A549 (cell line): Measurements from ENCODE around the gene PLA1A. TPM values are rescaled to one million over a fixed set of nuclear protein-coding genes. Genes with fewer than 3 reads are reported as not detected.

Experiments
- ATAC-seq, 2 experiments: fragments of 200-7000 bp in 1 of 2; fragments of >200 bp in 1 of 2; cut with Nextera tagmentation in 1 of 2; cut with Tn5 transposase in 1 of 2; 3 replicates each; pipeline versions ENCODE4 v1.8.0 to v1.9.1; 2018 to 2020; ENCODE audit warnings: mild to moderate bottlenecking in 1 of 2, moderate library complexity in 1 of 2
- CTCF ChIA-PET: fragments of 300-600 bp; sonication (Branson Sonifier 250); formaldehyde crosslinking; extraction: SDS; loops from one replicate; lab custom pipeline; 2021; ENCODE audit warnings: antibody characterized with exemption, inconsistent platforms; lab: Yijun Ruan, JAX
- POLR2A ChIA-PET: fragments of 350-600 bp; formaldehyde crosslinking; extraction: SDS; loops from one replicate; lab custom pipeline; 2021; ENCODE audit warnings: antibody characterized with exemption, inconsistent platforms; lab: Yijun Ruan, JAX
- DNase-seq, 2 experiments: peaks; one replicate each; pipeline versions ENCODE4 v3.0.0 to v3.0.0-alpha.2; 2011 to 2016; ENCODE audit warnings: low read depth in 1 of 2, low spot score in 1 of 2
- FAIRE-seq: peaks from 2 replicates; lab custom pipeline; 2011; peaks lifted over from hg19 to GRCh38; lab: Jason Lieb, UNC
- H3K27ac ChIP-seq, 2 experiments: fragments of >200 bp; sonication (Bioruptor Twin); formaldehyde crosslinking; 3 replicates each; pipeline ENCODE4 v1.5.1; 2016 to 2017
- H3K4me1 ChIP-seq: fragments of >200 bp; sonication (Bioruptor Twin); formaldehyde crosslinking; 3 replicates; pipeline ENCODE4 v1.6.1; 2016
- H3K4me2 ChIP-seq: fragments of >200 bp; sonication (Bioruptor Twin); formaldehyde crosslinking; 3 replicates; pipeline ENCODE4 v1.6.1; 2016
- H3K4me3 ChIP-seq: fragments of >200 bp; sonication (Bioruptor Twin); formaldehyde crosslinking; 3 replicates; pipeline ENCODE4 v1.5.1; 2016
- H3K9me3 ChIP-seq: fragments of >200 bp; sonication (Bioruptor Twin); formaldehyde crosslinking; 3 replicates; pipeline ENCODE4 v1.6.1; 2016
- CBX8 ChIP-seq: fragments of 200-600 bp; sonication (generic); IDR thresholded peaks from 2 replicates; pipeline ENCODE4 v1.6.1; 2016
- FOSL2 ChIP-seq, 2 experiments: fragments of 450-650 bp in 1 of 2; fragments of >200 bp in 1 of 2; sonication (Bioruptor Twin) in 1 of 2; formaldehyde crosslinking; IDR thresholded peaks; 2 replicates each; pipeline versions ENCODE4 v1.5.0 to v1.6.1; 2016 to 2020; ENCODE audit warnings: mild to moderate bottlenecking in 1 of 2, moderate library complexity in 1 of 2
- FOXS1 ChIP-seq: fragments of 250-450 bp; sonication (Bioruptor Pico); IDR thresholded peaks from 2 replicates; pipeline ENCODE4 v1.5.0; 2020; ENCODE audit warnings: mild to moderate bottlenecking, moderate library complexity
- HEYL ChIP-seq: fragments of 250-450 bp; sonication (Bioruptor Pico); IDR thresholded peaks from 2 replicates; pipeline ENCODE4 v1.8.0; 2021; ENCODE audit warnings: mild to moderate bottlenecking, moderate library complexity
- JUNB ChIP-seq: fragments of >200 bp; sonication (Bioruptor Twin); formaldehyde crosslinking; IDR thresholded peaks from 2 replicates; pipeline ENCODE4 v1.6.1; 2016
- NFE2L2 ChIP-seq: fragments of 150-350 bp; conservative IDR thresholded peaks from 2 replicates; pipeline ENCODE4 v1.6.1; 2014; ENCODE audit warnings: low read length
- NR3C1 ChIP-seq: fragments of >200 bp; sonication (Bioruptor Twin); formaldehyde crosslinking; IDR thresholded peaks from 3 replicates; pipeline ENCODE4 v1.6.1; 2017
- RCOR1 ChIP-seq: fragments of 150-350 bp; IDR thresholded peaks from 2 replicates; pipeline ENCODE4 v1.6.1; 2014; ENCODE audit warnings: antibody characterized with exemption, low read length, low read depth
- RNF2 ChIP-seq: fragments of 200-600 bp; sonication (generic); IDR thresholded peaks from 2 replicates; pipeline ENCODE4 v1.6.1; 2016; ENCODE audit warnings: low read depth, mild to moderate bottlenecking, antibody characterized with exemption, moderate library complexity, borderline replicate concordance
- SREBF2 ChIP-seq: fragments of 450-650 bp; IDR thresholded peaks from 2 replicates; pipeline ENCODE4 v1.6.1; 2014; ENCODE audit warnings: mild to moderate bottlenecking, moderate library complexity
- ZC3H11A ChIP-seq: fragments of 450-650 bp; IDR thresholded peaks from 2 replicates; pipeline ENCODE4 v1.6.1; 2014; ENCODE audit warnings: antibody characterized with exemption, mild to moderate bottlenecking
- WGBS: methylation state at CpG from one replicate; pipeline ENCODE4 v1.1.6; 2017; ENCODE audit errors: missing lambda C conversion rate; 5-methylcytosine and 5-hydroxymethylcytosine counted together
- polyA plus RNA-seq, 4 experiments: library from polyadenylated mRNA; depleted of rRNA in 3 of 4; stranded (reverse); fragments of >200 nt; fragmentation: RNase III in 1 of 4; extraction: RNeasy Plus Mini Kit Qiagen cat#74134 plus additional on column Dnase treatment in 1 of 4; gene quantifications; 2 replicates in 3 of 4; 3 replicates in 1 of 4; pipeline ENCODE4 v1.2.3, GENCODE V29; 2011 to 2017
- TF ChIP-seq, protein P1 (sequence below): fragments of 250-450 bp; sonication (Bioruptor Pico); IDR thresholded peaks from 2 replicates; pipeline ENCODE4 v1.5.0; 2020; ENCODE audit warnings: low read depth, mild to moderate bottlenecking, moderate library complexity
- TF ChIP-seq, protein P2 (sequence below): IDR thresholded peaks from 2 replicates; pipeline ENCODE4 v1.6.1; 2012; ENCODE audit warnings: low read depth, borderline replicate concordance
- TF ChIP-seq, protein P3 (sequence below): fragments of >200 bp; sonication (Bioruptor Twin); formaldehyde crosslinking; IDR thresholded peaks from 3 replicates; pipeline ENCODE4 v1.6.1; 2016
- TF ChIP-seq, protein P4 (sequence below): fragments of >200 bp; sonication (Bioruptor Twin); formaldehyde crosslinking; IDR thresholded peaks from 3 replicates; pipeline ENCODE4 v1.5.1; 2016
- TF ChIP-seq, protein P5 (sequence below): fragments of 200-600 bp; sonication (generic); IDR thresholded peaks from 2 replicates; pipeline ENCODE4 v1.6.1; 2016; ENCODE audit warnings: antibody characterized with exemption, mild to moderate bottlenecking, moderate library complexity
- TF ChIP-seq, protein P6 (sequence below): fragments of >200 bp; sonication (Bioruptor Twin); formaldehyde crosslinking; IDR thresholded peaks from 2 replicates; pipeline ENCODE4 v1.6.1; 2016

PLA1A gene
- polyA plus RNA-seq, 2 of the 4 experiments (the other 2 are of a cell fraction): 0.17 to 0.18 TPM

DNA sequence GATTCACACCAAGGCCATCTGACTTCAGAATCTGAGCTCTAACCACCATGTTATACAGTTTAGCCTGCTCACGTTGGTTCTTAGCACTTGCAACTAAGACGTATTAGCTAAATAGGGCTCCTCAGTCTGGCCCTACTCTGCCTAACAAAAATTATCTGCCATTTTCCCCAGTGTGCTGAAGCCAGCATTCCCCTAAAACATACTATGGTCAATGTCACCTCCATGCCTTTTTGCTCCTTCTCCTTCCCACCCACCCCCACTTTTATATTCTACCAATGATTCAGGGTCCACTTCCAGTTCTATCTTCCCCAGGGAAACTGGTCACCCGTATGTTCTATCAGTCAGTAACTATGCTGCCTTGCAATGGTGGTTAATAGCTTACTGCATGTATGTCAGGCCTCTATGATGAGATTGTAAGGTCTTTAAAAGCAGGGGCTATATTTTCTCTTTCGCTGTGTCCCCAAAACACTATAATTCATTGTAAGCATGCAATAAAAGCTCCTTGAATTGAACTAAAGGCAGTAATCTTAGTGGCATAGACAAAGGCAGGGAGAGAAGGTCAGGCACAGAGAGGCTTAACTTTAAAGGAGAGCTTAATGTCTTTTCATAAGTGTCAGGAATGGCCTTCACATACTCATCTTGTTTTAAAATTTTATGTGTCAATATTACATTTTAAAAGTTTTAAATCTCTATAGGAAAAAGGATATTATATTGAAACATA, 39.4 kb downstream of the PLA1A start:
- WGBS: 93% methylated on average over 4 of the region's 4 CpGs
- ChIA-PET CTCF (interaction anchor here (0.6 to 1.8 kb wide), 4 partner anchors 9 to 44 kb away, joined by 3 to 5 read pairs (median 4); no protein-coding TSS in a partner anchor), POLR2A (no interaction called here)
- DNase-seq (no peak), ATAC-seq (no peak), FAIRE-seq (no peak)
- no peaks in the 10 kb centered on the region for H3K9me3 ChIP-seq
- peak overlapping the region; percentile 51 to 78; a peak in 5 of 6 replicates for H3K27ac ChIP-seq
- TF ChIP-seq HEYL (CRISPR knock-in tag) (no peak), RCOR1 (no peak), NR3C1 (no peak), JUNB (no peak), FOXS1 (CRISPR knock-in tag) (no peak), CBX8 (no peak)
- TF ChIP-seq, protein P1, sequence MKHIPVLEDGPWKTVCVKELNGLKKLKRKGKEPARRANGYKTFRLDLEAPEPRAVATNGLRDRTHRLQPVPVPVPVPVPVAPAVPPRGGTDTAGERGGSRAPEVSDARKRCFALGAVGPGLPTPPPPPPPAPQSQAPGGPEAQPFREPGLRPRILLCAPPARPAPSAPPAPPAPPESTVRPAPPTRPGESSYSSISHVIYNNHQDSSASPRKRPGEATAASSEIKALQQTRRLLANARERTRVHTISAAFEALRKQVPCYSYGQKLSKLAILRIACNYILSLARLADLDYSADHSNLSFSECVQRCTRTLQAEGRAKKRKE (CRISPR knock-in tag): no peak
- TF ChIP-seq, protein P2, sequence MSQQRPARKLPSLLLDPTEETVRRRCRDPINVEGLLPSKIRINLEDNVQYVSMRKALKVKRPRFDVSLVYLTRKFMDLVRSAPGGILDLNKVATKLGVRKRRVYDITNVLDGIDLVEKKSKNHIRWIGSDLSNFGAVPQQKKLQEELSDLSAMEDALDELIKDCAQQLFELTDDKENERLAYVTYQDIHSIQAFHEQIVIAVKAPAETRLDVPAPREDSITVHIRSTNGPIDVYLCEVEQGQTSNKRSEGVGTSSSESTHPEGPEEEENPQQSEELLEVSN: no peak
- peaks cover 33% of the 10 kb centered on the region for H3K4me1 ChIP-seq
- H3K4me3 ChIP-seq: no peak overlapping the region
- H3K4me2 ChIP-seq: peak overlapping the region; percentile 43

DNA sequence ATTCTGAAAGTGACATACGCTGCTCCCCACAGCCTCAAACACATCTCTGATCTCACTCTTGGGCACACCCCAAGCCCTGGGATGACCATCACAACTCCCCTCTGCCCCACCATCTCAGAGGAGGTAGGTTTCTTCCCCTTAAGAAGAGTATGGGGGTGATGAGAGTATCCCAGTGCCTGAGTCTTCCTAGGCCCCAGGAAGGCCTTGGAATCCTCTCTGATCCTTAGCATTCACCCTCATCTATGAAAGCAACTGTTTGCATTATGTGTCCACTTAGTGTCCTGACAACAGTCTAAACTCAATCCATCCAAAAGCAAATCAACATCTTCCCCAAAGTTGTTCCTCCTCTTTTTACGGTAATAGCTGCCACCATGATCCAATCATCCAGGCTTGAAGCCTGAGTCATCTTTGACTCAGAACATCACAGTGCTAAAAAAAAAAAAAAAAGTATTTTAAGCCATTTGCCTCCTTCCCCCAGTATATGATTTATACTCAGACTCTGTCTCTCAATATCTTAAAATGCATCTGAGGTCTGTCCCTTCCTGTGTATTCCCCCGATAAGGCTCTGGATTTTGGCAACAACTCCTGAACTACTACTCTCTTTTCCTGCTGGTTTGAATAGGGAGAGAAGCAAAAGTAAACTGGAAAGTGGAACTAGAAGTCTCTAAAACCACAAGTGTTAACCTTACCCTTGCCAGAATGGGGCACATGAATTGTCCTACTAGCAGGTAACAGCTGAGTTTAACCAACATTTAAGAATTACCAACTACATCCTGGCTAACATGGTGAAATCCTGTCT, 40.2 kb downstream of the PLA1A start:
- DNase-seq (peak in 1 of 2 experiments; percentile 54), FAIRE-seq (no peak), ATAC-seq (peak; percentile 63 to 79; a peak in 5 of 6 replicates)
- H3K4me1 ChIP-seq: peaks cover 39% of the 10 kb centered on the region
- TF ChIP-seq, protein P1 (CRISPR knock-in tag): no peak
- no peak for TF ChIP-seq FOSL2 (IDR thresholded peaks at IDR 0.05)
- TF ChIP-seq FOSL2 (CRISPR knock-in tag; IDR thresholded peaks at IDR 0.05): peak; percentile 38; the same call in 1 of the 2 replicates
- peak; percentile 53 for TF ChIP-seq JUNB
- no peak overlapping the region for H3K4me3 ChIP-seq
- CTCF ChIA-PET: interaction anchor here (1.8 kb wide), 1 partner anchor 43 kb away, joined by 5 read pairs; no protein-coding TSS in a partner anchor
- H3K4me2 ChIP-seq: peak overlapping the region; percentile 43
- H3K27ac ChIP-seq: peak overlapping the region; percentile 51 to 78
- WGBS: 65% methylated on average over 3 of the region's 3 CpGs
- no peaks in the 10 kb centered on the region for H3K9me3 ChIP-seq
- POLR2A ChIA-PET: no interaction called here

DNA sequence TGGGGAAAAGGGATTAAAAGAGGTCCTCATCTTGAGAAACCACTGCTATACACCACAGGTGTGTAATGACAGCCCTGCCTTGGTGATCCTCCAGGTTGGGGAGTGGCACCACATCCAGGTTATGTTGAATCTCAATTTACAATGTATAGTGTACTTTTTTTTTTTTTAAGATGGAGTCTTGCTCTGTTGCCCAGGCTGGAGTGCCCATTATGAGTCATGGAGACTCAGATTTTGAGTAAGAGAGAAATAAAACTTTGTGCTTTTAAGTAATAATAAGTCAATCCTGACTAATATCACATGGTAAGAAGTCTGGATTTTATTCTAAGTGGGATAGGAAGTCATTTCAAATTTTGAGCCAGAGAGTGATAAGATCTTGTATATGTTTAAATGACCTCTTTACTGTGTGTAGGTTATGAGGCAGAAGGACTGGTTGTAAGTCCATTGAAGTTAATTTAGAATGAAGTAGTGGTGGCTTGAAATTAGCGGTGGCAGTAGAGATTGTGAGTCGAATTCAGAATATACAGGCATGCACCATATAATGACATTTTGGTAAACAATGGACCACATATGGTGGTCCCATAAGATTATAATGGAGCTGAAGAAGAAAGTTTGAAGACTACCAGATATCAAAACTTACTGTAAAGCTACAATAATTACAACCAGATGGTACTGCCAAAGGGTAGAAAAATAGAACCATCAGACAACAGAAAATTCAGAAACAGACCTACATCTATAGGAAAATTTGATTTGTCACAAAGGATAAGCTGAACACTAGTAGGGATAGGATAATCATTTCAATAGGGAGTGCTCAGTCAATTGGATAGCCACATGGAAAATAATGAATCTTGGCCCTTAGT, 42.0 kb downstream of the PLA1A start:
- 74% methylated on average over 2 of the region's 2 CpGs for WGBS
- POLR2A ChIA-PET: no interaction called here
- Histone ChIP-seq H3K4me1 (peaks cover 54% of the 10 kb centered on the region), H3K4me2 (no peak overlapping the region), H3K27ac (peak overlapping the region; percentile 25 to 44; a peak in 3 of 6 replicates), H3K4me3 (no peak overlapping the region), H3K9me3 (no peaks in the 10 kb centered on the region)
- ATAC-seq (no peak), DNase-seq (no peak), FAIRE-seq (no peak)
- CTCF ChIA-PET: no interaction called here
- no peak for TF ChIP-seq NFE2L2
- no peak for TF ChIP-seq NR3C1
- TF ChIP-seq, protein P3, sequence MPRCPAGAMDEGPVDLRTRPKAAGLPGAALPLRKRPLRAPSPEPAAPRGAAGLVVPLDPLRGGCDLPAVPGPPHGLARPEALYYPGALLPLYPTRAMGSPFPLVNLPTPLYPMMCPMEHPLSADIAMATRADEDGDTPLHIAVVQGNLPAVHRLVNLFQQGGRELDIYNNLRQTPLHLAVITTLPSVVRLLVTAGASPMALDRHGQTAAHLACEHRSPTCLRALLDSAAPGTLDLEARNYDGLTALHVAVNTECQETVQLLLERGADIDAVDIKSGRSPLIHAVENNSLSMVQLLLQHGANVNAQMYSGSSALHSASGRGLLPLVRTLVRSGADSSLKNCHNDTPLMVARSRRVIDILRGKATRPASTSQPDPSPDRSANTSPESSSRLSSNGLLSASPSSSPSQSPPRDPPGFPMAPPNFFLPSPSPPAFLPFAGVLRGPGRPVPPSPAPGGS: no peak
- TF ChIP-seq, protein P4, sequence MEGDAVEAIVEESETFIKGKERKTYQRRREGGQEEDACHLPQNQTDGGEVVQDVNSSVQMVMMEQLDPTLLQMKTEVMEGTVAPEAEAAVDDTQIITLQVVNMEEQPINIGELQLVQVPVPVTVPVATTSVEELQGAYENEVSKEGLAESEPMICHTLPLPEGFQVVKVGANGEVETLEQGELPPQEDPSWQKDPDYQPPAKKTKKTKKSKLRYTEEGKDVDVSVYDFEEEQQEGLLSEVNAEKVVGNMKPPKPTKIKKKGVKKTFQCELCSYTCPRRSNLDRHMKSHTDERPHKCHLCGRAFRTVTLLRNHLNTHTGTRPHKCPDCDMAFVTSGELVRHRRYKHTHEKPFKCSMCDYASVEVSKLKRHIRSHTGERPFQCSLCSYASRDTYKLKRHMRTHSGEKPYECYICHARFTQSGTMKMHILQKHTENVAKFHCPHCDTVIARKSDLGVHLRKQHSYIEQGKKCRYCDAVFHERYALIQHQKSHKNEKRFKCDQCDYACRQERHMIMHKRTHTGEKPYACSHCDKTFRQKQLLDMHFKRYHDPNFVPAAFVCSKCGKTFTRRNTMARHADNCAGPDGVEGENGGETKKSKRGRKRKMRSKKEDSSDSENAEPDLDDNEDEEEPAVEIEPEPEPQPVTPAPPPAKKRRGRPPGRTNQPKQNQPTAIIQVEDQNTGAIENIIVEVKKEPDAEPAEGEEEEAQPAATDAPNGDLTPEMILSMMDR: no peak
- TF ChIP-seq ZC3H11A: no peak
- TF ChIP-seq, protein P5, sequence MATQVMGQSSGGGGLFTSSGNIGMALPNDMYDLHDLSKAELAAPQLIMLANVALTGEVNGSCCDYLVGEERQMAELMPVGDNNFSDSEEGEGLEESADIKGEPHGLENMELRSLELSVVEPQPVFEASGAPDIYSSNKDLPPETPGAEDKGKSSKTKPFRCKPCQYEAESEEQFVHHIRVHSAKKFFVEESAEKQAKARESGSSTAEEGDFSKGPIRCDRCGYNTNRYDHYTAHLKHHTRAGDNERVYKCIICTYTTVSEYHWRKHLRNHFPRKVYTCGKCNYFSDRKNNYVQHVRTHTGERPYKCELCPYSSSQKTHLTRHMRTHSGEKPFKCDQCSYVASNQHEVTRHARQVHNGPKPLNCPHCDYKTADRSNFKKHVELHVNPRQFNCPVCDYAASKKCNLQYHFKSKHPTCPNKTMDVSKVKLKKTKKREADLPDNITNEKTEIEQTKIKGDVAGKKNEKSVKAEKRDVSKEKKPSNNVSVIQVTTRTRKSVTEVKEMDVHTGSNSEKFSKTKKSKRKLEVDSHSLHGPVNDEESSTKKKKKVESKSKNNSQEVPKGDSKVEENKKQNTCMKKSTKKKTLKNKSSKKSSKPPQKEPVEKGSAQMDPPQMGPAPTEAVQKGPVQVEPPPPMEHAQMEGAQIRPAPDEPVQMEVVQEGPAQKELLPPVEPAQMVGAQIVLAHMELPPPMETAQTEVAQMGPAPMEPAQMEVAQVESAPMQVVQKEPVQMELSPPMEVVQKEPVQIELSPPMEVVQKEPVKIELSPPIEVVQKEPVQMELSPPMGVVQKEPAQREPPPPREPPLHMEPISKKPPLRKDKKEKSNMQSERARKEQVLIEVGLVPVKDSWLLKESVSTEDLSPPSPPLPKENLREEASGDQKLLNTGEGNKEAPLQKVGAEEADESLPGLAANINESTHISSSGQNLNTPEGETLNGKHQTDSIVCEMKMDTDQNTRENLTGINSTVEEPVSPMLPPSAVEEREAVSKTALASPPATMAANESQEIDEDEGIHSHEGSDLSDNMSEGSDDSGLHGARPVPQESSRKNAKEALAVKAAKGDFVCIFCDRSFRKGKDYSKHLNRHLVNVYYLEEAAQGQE: no peak
- no peak for TF ChIP-seq SREBF2
- TF ChIP-seq, protein P6, sequence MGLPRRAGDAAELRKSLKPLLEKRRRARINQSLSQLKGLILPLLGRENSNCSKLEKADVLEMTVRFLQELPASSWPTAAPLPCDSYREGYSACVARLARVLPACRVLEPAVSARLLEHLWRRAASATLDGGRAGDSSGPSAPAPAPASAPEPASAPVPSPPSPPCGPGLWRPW: no peak
- no peak for TF ChIP-seq RNF2
